ENCODE results near the gene RNASET2.

GRCh38 chr6:166954118-166954713 lies 2.1 kb downstream of the RNASET2 start:
- no peak for TF ChIP-seq HDGF (IDR thresholded peaks at IDR 0.05; ENCODE audit: borderline replicate concordance)
- no peak for TF ChIP-seq SUZ12 (IDR thresholded peaks at IDR 0.05)
- TF ChIP-seq FOXK2 (IDR thresholded peaks at IDR 0.05) = no peak
- TF ChIP-seq ELF4 (IDR thresholded peaks at IDR 0.05) = no peak
- TF ChIP-seq FOXM1 (IDR thresholded peaks at IDR 0.05; ENCODE audit: borderline replicate concordance) = no peak
- no peak for TF ChIP-seq NFRKB (IDR thresholded peaks at IDR 0.05)
- TF ChIP-seq ZNF384 (IDR thresholded peaks at IDR 0.05) = no peak
- TF ChIP-seq BHLHE40 (IDR thresholded peaks at IDR 0.05; ENCODE audit: borderline replicate concordance) = no peak
- TF ChIP-seq SP1 (IDR thresholded peaks at IDR 0.05) = no peak
